Measurements from ENCODE around the gene PAGE2. TPM values are rescaled to one million over a fixed set of nuclear protein-coding genes. Genes with fewer than 3 reads are reported as not detected.
"Not testable (repeated sequence)": the region's sequence is repeated elsewhere in the genome, so short reads cannot be mapped to it uniquely, and the experiment has no call there.

Gene PAGE2
- total RNA-seq, 2 donors from 2014 or later, result 12.8 TPM; not detected in 1

DNA sequence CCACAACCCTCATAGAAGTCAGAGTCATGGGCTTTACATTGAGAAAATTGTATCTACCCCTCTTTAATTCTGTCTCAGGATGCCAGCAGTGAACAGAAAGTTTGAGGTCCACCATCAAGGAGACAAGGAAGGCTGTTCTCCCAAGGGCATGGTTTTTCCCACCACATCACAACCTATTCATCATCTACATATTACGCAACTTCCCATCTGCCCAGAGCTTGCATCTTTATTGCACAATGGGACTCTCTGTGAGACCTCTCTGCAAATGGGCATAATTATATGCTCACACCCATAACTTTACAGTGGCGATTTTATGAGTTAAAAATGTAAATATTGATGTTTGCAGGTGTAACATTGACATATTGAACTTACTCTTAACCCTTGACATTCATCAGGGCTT lies 38.9 kb downstream of the PAGE2 start:
- no peaks in the 10 kb centered on the region for H3K36me3 ChIP-seq
- no peaks in the 10 kb centered on the region for H3K4me1 ChIP-seq (replicated peaks)
- H3K27me3 ChIP-seq (replicated peaks; ENCODE audit: insufficient read depth), result no peaks in the 10 kb centered on the region
- no peak for DNase-seq (ENCODE audit: low spot score)
- intact Hi-C loops (cut with DNase I), result no loop called here
- no peak overlapping the region for H3K27ac ChIP-seq
- 60% methylated on average over 2 of the region's 2 CpGs for WGBS
- H3K4me3 ChIP-seq, result no peak overlapping the region
- TF ChIP-seq, protein P1, sequence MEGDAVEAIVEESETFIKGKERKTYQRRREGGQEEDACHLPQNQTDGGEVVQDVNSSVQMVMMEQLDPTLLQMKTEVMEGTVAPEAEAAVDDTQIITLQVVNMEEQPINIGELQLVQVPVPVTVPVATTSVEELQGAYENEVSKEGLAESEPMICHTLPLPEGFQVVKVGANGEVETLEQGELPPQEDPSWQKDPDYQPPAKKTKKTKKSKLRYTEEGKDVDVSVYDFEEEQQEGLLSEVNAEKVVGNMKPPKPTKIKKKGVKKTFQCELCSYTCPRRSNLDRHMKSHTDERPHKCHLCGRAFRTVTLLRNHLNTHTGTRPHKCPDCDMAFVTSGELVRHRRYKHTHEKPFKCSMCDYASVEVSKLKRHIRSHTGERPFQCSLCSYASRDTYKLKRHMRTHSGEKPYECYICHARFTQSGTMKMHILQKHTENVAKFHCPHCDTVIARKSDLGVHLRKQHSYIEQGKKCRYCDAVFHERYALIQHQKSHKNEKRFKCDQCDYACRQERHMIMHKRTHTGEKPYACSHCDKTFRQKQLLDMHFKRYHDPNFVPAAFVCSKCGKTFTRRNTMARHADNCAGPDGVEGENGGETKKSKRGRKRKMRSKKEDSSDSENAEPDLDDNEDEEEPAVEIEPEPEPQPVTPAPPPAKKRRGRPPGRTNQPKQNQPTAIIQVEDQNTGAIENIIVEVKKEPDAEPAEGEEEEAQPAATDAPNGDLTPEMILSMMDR (IDR thresholded peaks at IDR 0.05), result no peak
- TF ChIP-seq POLR2A (IDR thresholded peaks at IDR 0.05), result no peak
- no peak for TF ChIP-seq POLR2AphosphoS5 (IDR thresholded peaks at IDR 0.05)
- H3K9me3 ChIP-seq, result no peaks in the 10 kb centered on the region

DNA sequence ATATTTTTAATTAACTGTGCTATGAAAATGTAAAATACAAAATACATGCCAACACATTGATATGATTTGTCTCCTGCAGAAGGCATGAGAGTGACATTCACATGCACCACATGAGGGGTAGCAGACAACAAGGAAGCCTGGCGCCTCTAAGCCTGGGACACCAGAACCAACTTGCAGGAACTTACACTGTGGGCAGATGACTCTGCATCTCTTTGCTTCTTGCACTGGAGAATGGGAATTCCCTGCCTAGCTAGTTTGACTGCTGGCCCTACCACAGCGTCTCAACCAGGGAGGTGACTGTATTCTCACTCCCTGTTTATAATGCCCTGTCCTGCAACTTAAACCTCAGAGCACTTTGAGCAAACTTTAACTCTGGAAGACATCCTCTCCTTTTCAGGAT lies 40.5 kb downstream of the PAGE2 start:
- no peaks in the 10 kb centered on the region for H3K9me3 ChIP-seq
- no peak overlapping the region for H3K4me3 ChIP-seq
- intact Hi-C loops (cut with DNase I), result no loop called here
- H3K27me3 ChIP-seq (replicated peaks; ENCODE audit: insufficient read depth), result no peaks in the 10 kb centered on the region
- H3K27ac ChIP-seq, result no peak overlapping the region
- H3K4me1 ChIP-seq (replicated peaks), result no peaks in the 10 kb centered on the region
- no peak for DNase-seq (ENCODE audit: low spot score)
- no peaks in the 10 kb centered on the region for H3K36me3 ChIP-seq
- TF ChIP-seq, protein P1 (IDR thresholded peaks at IDR 0.05), result no peak
- TF ChIP-seq POLR2A (IDR thresholded peaks at IDR 0.05), result no peak
- 44% methylated on average over 2 of the region's 2 CpGs for WGBS

DNA sequence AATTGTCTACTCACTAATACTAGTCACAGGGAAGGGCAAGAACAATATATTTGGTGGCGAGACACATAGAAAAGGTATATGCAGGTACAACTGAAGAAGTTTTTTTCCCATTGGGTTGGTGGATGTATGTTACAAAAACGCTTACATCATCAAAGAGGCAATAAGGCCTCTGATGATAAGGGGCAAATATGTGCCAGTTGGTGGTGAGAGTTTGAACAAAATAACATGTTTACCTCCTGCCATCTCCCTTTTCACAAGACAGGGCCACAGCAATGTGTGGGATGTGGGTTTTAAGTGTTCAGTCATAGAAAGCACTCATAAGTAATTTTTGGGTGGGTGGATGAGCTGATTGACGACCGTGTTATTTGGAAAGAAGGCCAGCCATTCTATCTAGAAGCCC lies 41.7 kb downstream of the PAGE2 start:
- TF ChIP-seq, protein P1 (IDR thresholded peaks at IDR 0.05), result no peak
- TF ChIP-seq POLR2AphosphoS5 (IDR thresholded peaks at IDR 0.05) (no peak), POLR2A (IDR thresholded peaks at IDR 0.05) (no peak)
- no peak for DNase-seq (ENCODE audit: low spot score)
- no peak overlapping the region for H3K4me3 ChIP-seq
- WGBS, result 93% methylated on average over 4 of the region's 4 CpGs
- intact Hi-C loops (cut with DNase I), result no loop called here
- H3K9me3 ChIP-seq, result no peaks in the 10 kb centered on the region
- no peaks in the 10 kb centered on the region for H3K4me1 ChIP-seq (replicated peaks)
- H3K27me3 ChIP-seq (replicated peaks; ENCODE audit: insufficient read depth), result no peaks in the 10 kb centered on the region
- no peaks in the 10 kb centered on the region for H3K36me3 ChIP-seq
- no peak overlapping the region for H3K27ac ChIP-seq

DNA sequence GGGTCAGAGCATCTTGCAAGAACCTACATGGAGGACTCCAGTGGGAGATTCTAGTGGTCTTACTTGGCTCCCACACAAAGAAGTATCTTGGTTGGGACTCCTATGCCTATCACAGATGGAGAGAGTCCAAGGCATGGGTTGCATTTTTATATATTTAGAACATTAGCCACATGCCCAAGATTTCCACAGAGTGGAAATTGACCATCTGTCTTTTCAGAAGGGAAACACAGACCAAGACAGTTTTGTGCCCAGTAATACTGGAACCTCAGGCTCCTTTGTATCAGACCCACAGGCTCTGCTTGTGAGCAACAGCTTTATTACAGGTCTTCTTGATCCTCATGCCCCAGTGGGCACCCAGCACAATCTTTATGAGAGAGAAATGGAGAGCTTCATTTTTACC lies 43.6 kb downstream of the PAGE2 start:
- no peak for DNase-seq (ENCODE audit: low spot score)
- TF ChIP-seq POLR2A (IDR thresholded peaks at IDR 0.05) (no peak), POLR2AphosphoS5 (IDR thresholded peaks at IDR 0.05) (no peak)
- TF ChIP-seq, protein P1 (IDR thresholded peaks at IDR 0.05), result no peak
- Histone ChIP-seq H3K27ac (no peak overlapping the region), H3K9me3 (no peaks in the 10 kb centered on the region), H3K36me3 (no peaks in the 10 kb centered on the region), H3K27me3 (replicated peaks; ENCODE audit: insufficient read depth) (no peaks in the 10 kb centered on the region), H3K4me3 (no peak overlapping the region), H3K4me1 (replicated peaks) (no peaks in the 10 kb centered on the region)
- intact Hi-C loops (cut with DNase I), result no loop called here

DNA sequence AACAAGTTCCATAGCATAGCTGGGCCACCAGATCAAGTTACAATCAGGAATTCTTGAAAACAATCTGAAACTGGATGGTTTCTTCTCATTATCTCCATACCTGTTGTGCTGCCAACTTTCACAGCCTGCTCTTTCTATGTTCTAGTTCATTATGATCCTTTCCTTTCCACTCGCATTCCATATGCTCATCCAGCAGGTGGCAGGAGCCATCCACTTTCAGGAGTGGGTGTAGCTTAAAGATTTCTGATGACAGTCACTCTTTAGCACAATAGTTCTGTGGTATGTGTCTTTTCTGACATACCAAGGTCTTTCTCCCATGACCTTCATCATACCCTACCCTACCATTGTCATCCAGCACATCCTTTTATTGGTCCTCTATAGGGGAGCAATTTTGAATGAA lies 46.4 kb downstream of the PAGE2 start:
- Histone ChIP-seq H3K4me1 (replicated peaks) (no peaks in the 10 kb centered on the region), H3K27me3 (replicated peaks; ENCODE audit: insufficient read depth) (no peaks in the 10 kb centered on the region), H3K9me3 (no peaks in the 10 kb centered on the region), H3K36me3 (no peaks in the 10 kb centered on the region), H3K4me3 (no peak overlapping the region), H3K27ac (no peak overlapping the region)
- DNase-seq (ENCODE audit: low spot score), result peak; percentile 12
- TF ChIP-seq POLR2AphosphoS5 (IDR thresholded peaks at IDR 0.05) (peak; percentile 20), POLR2A (IDR thresholded peaks at IDR 0.05) (no peak)
- TF ChIP-seq, protein P1 (IDR thresholded peaks at IDR 0.05), result peak in 3 of 4 experiments; percentile 43 to 59 (median 47)
- intact Hi-C loops (cut with DNase I), result no loop called here
- WGBS, result 0% methylated on average over 1 of the region's 1 CpG

DNA sequence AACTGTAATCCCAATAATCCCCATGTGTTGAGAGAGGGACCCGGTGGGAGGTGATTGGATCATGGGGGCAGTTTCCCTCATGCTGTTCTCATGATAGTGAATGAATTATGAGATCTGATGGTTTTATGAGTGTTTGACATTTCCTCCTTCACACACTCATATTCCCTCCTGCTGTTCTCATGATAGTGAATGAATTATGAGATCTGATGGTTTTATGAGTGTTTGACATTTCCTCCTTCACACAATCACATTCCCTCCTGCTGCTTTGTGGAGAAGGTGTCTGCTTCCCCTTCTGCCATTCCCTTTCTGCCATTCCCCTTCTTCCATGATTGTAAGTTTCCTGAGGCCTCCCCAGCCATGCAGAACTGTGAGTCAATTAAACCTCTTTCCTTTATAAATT lies 52.0 kb downstream of the PAGE2 start:
- H3K36me3 ChIP-seq; intact Hi-C loops (cut with DNase I); H3K4me1 ChIP-seq (replicated peaks); H3K27ac ChIP-seq; DNase-seq (ENCODE audit: low spot score); H3K27me3 ChIP-seq (replicated peaks; ENCODE audit: insufficient read depth); H3K9me3 ChIP-seq; H3K4me3 ChIP-seq: not testable (repeated sequence)
- 58% methylated on average over 1 of the region's 1 CpG for WGBS

Data from prostate gland (tissue), 2 donors.